Gastrocnemius medialis (tissue), 4 donors: ENCODE data around the gene MAP3K7CL. TPM values are rescaled to one million over a fixed set of nuclear protein-coding genes. Genes with fewer than 3 reads are reported as not detected.

ENCODE experiments used
- ATAC-seq, 2 donors: fragments of 150-250 bp; one replicate each; pipeline ENCODE4 v1.9.1; 2016
- DNase-seq, 2 donors: peaks; one replicate each; pipeline ENCODE4 v3.0.0-alpha.2; 2019
- H3K27ac ChIP-seq, 4 donors: fragments of 200-600 bp; sonication (generic); 1 replicate in 1 of 4; 2 replicates in 3 of 4; pipeline ENCODE4 v1.5.1; 2016 to 2018; ENCODE audit warnings: mild to moderate bottlenecking in 2 of 4, moderate library complexity in 1 of 4
- H3K27me3 ChIP-seq, 3 donors: fragments of 200-600 bp; sonication (generic) in 2 of 3; 1 replicate in 1 of 3; 2 replicates in 2 of 3; pipeline versions ENCODE4 v1.5.1 to v1.6.0; 2016 to 2019; ENCODE audit warnings: mild to moderate bottlenecking in 1 of 3, moderate library complexity in 1 of 3
- H3K36me3 ChIP-seq, 2 donors: fragments of 200-600 bp; sonication (generic) in 1 of 2; one replicate each; pipeline ENCODE4 v1.5.1; 2017 to 2018
- H3K4me1 ChIP-seq, 2 donors: fragments of 200-600 bp; sonication (generic) in 1 of 2; one replicate each; pipeline ENCODE4 v1.5.1; 2016 to 2017; ENCODE audit warnings: mild to moderate bottlenecking in 2 of 2
- H3K4me3 ChIP-seq, 4 donors: fragments of 200-600 bp; sonication (generic) in 3 of 4; 1 replicate in 1 of 4; 2 replicates in 3 of 4; pipeline ENCODE4 v1.5.1; 2016 to 2019; ENCODE audit warnings: mild to moderate bottlenecking in 2 of 4
- H3K9me3 ChIP-seq, 3 donors: fragments of 200-600 bp; sonication (generic) in 2 of 3; 1 replicate in 1 of 3; 2 replicates in 2 of 3; pipeline ENCODE4 v1.5.1; 2016 to 2019
- CTCF ChIP-seq, 5 experiments: fragments of 450-650 bp in 3 of 5; fragments of 200-600 bp in 2 of 5; sonication (generic) in 2 of 5; IDR thresholded peaks in 4 of 5; conservative IDR thresholded peaks in 1 of 5; 1 replicate in 4 of 5; 2 replicates in 1 of 5; pipeline ENCODE4 v1.5.1; 2016 to 2019; ENCODE audit warnings: antibody characterized with exemption in 5 of 5, mild to moderate bottlenecking in 3 of 5, moderate library complexity in 3 of 5
- POLR2A ChIP-seq, 2 donors: fragments of 450-650 bp; IDR thresholded peaks; one replicate each; pipeline ENCODE4 v1.6.1; 2017; ENCODE audit warnings: antibody characterized with exemption in 2 of 2, mild to moderate bottlenecking in 2 of 2, moderate library complexity in 2 of 2
- in situ Hi-C, 4 donors: fragments of 200-750 bp; cut with MboI; loops; one replicate each; pipeline versions ENCODE4 v1.15.0 to v1.8.0; 2017; ENCODE audit warnings: low sequenced_read_pairs in 4 of 4
- intact Hi-C: fragments of 100-400 bp; cut with DNase I; formaldehyde crosslinking; loops from one replicate; pipeline ENCODE4 v1.15.1; 2023; ENCODE audit warnings: low total_unique reads
- total RNA-seq, 4 donors: library from RNA; depleted of rRNA; stranded (reverse); fragments of >200 nt; gene quantifications; one replicate each; pipeline versions ENCODE4 v1.1.0 to v1.2.3, GENCODE V29; 2016

Gene MAP3K7CL
- total RNA-seq, 4 donors from 2014 or later, result 4.3 to 17.4 (median 15.5) TPM; not detected in 1

GRCh38 chr21:29181799-29182470, 51.5 kb downstream of the MAP3K7CL start:
- intact Hi-C loops, result no loop called here

GRCh38 chr21:29182691-29183092, 52.2 kb downstream of the MAP3K7CL start:
- ATAC-seq (no peak), DNase-seq (no peak)
- Histone ChIP-seq H3K4me3 (no peak overlapping the region), H3K36me3 (no peaks in the 10 kb centered on the region), H3K27ac (peak overlapping the region in 3 of 4 donors; percentile 56 to 69 (median 65)), H3K9me3 (no peaks in the 10 kb centered on the region), H3K4me1 (peaks cover 2 to 7% of the 10 kb centered on the region in 2 donors), H3K27me3 (no peaks in the 10 kb centered on the region)
- no peak for TF ChIP-seq POLR2A (IDR thresholded peaks at IDR 0.05)
- no peak for TF ChIP-seq CTCF (IDR thresholded peaks at IDR 0.05 in 4 of 5, conservative IDR thresholded peaks at IDR 0.05 in 1 of 5)
- in situ Hi-C loops, result no loop called here
- intact Hi-C loops, result no loop called here

More at GRCh38 chr21:29181799-29182470, 51.5 kb downstream of the MAP3K7CL start:
- Histone ChIP-seq H3K36me3 (no peaks in the 10 kb centered on the region), H3K27me3 (no peaks in the 10 kb centered on the region), H3K9me3 (no peaks in the 10 kb centered on the region), H3K4me1 (peaks cover 0 to 7% of the 10 kb centered on the region in 2 donors), H3K4me3 (peak overlapping the region; percentile 11 to 34 (median 32)), H3K27ac (peak overlapping the region; percentile 55 to 69 (median 60))
- ATAC-seq (peak; percentile 58 to 81), DNase-seq (no peak)
- TF ChIP-seq POLR2A (IDR thresholded peaks at IDR 0.05) (no peak), CTCF (IDR thresholded peaks at IDR 0.05 in 4 of 5, conservative IDR thresholded peaks at IDR 0.05 in 1 of 5) (no peak)
- in situ Hi-C loops, result no loop called here

GRCh38 chr21:29184037-29184436, 53.6 kb downstream of the MAP3K7CL start:
- intact Hi-C loops (no loop called here), in situ Hi-C loops (no loop called here)
- H3K27me3 ChIP-seq, result no peaks in the 10 kb centered on the region
- H3K36me3 ChIP-seq, result no peaks in the 10 kb centered on the region
- ATAC-seq (no peak), DNase-seq (no peak)
- H3K4me3 ChIP-seq, result no peak overlapping the region
- no peaks in the 10 kb centered on the region for H3K9me3 ChIP-seq
- no peak overlapping the region for H3K27ac ChIP-seq
- H3K4me1 ChIP-seq, result peaks cover 4 to 7% of the 10 kb centered on the region in 2 donors
- TF ChIP-seq POLR2A (IDR thresholded peaks at IDR 0.05) (no peak), CTCF (IDR thresholded peaks at IDR 0.05 in 4 of 5, conservative IDR thresholded peaks at IDR 0.05 in 1 of 5) (no peak)

- in situ Hi-C loops (no loop called here), intact Hi-C loops (no loop called here)
- Histone ChIP-seq H3K9me3 (no peaks in the 10 kb centered on the region), H3K4me3 (no peak overlapping the region), H3K4me1 (peaks cover 4 to 7% of the 10 kb centered on the region in 2 donors), H3K36me3 (no peaks in the 10 kb centered on the region), H3K27ac (no peak overlapping the region), H3K27me3 (no peaks in the 10 kb centered on the region)
- TF ChIP-seq CTCF (IDR thresholded peaks at IDR 0.05 in 4 of 5, conservative IDR thresholded peaks at IDR 0.05 in 1 of 5), result no peak
- TF ChIP-seq POLR2A (IDR thresholded peaks at IDR 0.05), result no peak
- ATAC-seq, result no peak
- DNase-seq, result no peak
Measured at GRCh38 chr21:29185172-29185571, 54.7 kb downstream of the MAP3K7CL start.
